Bronchial epithelial cell (primary cell): ENCODE measurements around the gene OR56B4. TPM values are rescaled to one million over a fixed set of nuclear protein-coding genes. Genes with fewer than 3 reads are reported as not detected.

Source experiments
- DNase-seq: peaks from one replicate; pipeline ENCODE4 v3.0.0-alpha.2; 2010; ENCODE audit warnings: low read depth
- FAIRE-seq: peaks from 2 replicates; lab custom pipeline; 2011; peaks lifted over from hg19 to GRCh38; lab: Jason Lieb, UNC
- H3K27me3 ChIP-seq: 2 replicates; pipeline ENCODE4 v1.5.1; 2011; ENCODE audit warnings: low read length; ENCODE audit not compliant: control insufficient read depth, insufficient read depth
- H3K36me3 ChIP-seq: 2 replicates; pipeline ENCODE4 v1.5.1; 2011; ENCODE audit warnings: low read length; ENCODE audit not compliant: control insufficient read depth, insufficient read depth
- H3K4me3 ChIP-seq: 2 replicates; pipeline ENCODE4 v1.5.1; 2011; ENCODE audit warnings: mild to moderate bottlenecking, low read depth, low read length, control low read depth
- CTCF ChIP-seq: IDR thresholded peaks from 2 replicates; pipeline ENCODE4 v1.5.1; 2011; ENCODE audit warnings: mild to moderate bottlenecking, moderate library complexity, low read length, control low read depth, inconsistent platforms; ENCODE audit not compliant: insufficient read depth, severe bottlenecking
- total RNA-seq: library from RNA; depleted of rRNA; stranded (reverse); fragments of >200 nt; gene quantifications from 2 replicates; pipeline ENCODE4 v1.2.1, GENCODE V29; 2014

OR56B4 gene
- total RNA-seq, 1 donor from 2014 or later, result not detected

DNA sequence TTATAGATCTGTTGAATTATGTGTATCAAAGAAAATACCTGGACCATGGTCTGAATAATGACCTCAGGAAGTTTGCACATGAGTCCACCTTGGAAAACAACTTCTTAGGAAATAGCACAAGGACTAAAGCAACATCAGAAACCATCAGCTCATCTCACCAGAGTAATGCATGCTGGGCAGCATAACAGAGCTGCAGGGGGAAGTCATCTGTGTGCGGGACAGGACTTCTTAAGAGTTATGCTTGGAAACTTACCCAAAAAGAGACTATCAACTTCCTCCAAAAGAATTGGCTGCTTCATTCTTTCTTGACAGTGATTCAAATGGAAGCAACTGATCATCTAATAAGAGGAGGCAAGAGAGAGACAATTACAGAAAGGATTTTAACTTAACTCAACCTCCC is 2.5 kb downstream of the OR56B4 start:
- Histone ChIP-seq H3K36me3 (no peaks in the 10 kb centered on the region), H3K4me3 (no peak overlapping the region), H3K27me3 (no peaks in the 10 kb centered on the region)
- DNase-seq (no peak), FAIRE-seq (no peak)
- no peak for TF ChIP-seq CTCF

- Histone ChIP-seq H3K27me3 (no peaks in the 10 kb centered on the region), H3K36me3 (no peaks in the 10 kb centered on the region), H3K4me3 (no peak overlapping the region)
- DNase-seq (no peak), FAIRE-seq (no peak)
- no peak for TF ChIP-seq CTCF
Measured at GRCh38 chr11:6111673-6112072, 4.2 kb downstream of the OR56B4 start.

- Histone ChIP-seq H3K4me3 (no peak overlapping the region), H3K36me3 (no peaks in the 10 kb centered on the region), H3K27me3 (no peaks in the 10 kb centered on the region)
- FAIRE-seq (no peak), DNase-seq (no peak)
- TF ChIP-seq CTCF, result no peak
Measured at GRCh38 chr11:6116638-6117037, 9.2 kb downstream of the OR56B4 start.

DNA sequence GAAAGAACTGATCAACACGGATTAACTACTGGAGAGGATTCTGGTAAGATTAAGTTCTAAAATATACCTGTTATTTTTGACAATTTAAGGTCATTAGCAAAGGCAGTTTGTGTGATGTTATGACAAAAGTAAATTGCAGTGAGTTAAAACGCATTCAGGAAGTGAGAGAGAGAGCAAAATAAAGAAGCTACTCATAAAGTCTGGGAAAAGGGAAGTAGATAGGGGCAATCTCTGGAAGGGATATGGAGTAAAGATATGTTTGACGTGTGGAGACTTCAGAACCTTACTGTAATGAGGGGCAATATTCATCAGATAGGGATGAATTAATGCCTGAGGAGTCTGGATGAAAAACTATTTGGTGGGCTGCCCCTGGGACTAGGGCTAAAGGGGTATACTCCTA is 16.8 kb downstream of the OR56B4 start:
- Histone ChIP-seq H3K27me3 (no peaks in the 10 kb centered on the region), H3K36me3 (no peaks in the 10 kb centered on the region), H3K4me3 (no peak overlapping the region)
- DNase-seq, result no peak
- no peak for FAIRE-seq
- no peak for TF ChIP-seq CTCF

- DNase-seq, result peak; percentile 56
- Histone ChIP-seq H3K36me3 (no peaks in the 10 kb centered on the region), H3K27me3 (no peaks in the 10 kb centered on the region), H3K4me3 (no peak overlapping the region)
- no peak for TF ChIP-seq CTCF
- no peak for FAIRE-seq
Measured at GRCh38 chr11:6127881-6128280, 20.4 kb downstream of the OR56B4 start.

DNA sequence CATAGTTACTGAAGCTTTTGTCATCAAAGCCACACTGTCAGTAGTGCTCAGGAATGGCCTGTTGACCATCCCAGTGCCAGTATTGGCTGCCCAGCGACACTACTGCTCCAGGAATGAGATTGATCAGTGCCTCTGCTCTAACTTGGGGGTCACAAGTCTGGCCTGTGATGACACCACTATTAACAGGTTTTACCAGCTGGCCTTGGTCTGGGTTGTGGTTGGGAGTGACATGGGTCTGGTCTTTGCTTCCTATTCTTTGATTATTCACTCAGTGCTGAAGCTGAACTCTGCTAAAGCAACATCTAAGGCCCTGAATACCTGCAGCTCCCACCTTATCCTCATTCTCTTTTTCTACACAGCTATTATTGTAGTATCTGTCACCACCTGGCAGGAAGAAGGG is 21.5 kb downstream of the OR56B4 start:
- DNase-seq (no peak), FAIRE-seq (no peak)
- Histone ChIP-seq H3K4me3 (no peak overlapping the region), H3K27me3 (no peaks in the 10 kb centered on the region), H3K36me3 (no peaks in the 10 kb centered on the region)
- no peak for TF ChIP-seq CTCF
